ENCODE measurements around the gene TLR4.
A peak's percentile ranks its signal among the peaks of the same experiment; 100 is the strongest.

The TLR4 gene

GRCh38 chr9:117679416-117679815, 24.8 kb upstream of the TLR4 start:
- Histone ChIP-seq H3K79me2 (ENCODE audit: insufficient read depth, low read length) (no peaks in the 10 kb centered on the region), H3K9me2 (replicated peaks; ENCODE audit: insufficient read depth, low read length) (no peaks in the 10 kb centered on the region), H3K36me3 (ENCODE audit: low read length) (no peaks in the 10 kb centered on the region), H3K9me3 (ENCODE audit: insufficient read depth, low read length) (no peaks in the 10 kb centered on the region), H3K9ac (ENCODE audit: low read length) (no peak overlapping the region), H3K4me2 (ENCODE audit: low read depth, low read length, poor library complexity, severe bottlenecking) (peak overlapping the region; percentile 16), H3F3A (ENCODE audit: insufficient read depth) (no peaks in the 10 kb centered on the region), H2AFZ (ENCODE audit: low read depth, low read length, severe bottlenecking) (peak overlapping the region; percentile 41), H3K27me3 (ENCODE audit: low read length) (no peaks in the 10 kb centered on the region), H3K27ac (ENCODE audit: low read depth, low read length) (no peak overlapping the region), H3K4me3 (ENCODE audit: insufficient read depth, low read length, poor library complexity, severe bottlenecking) (no peak overlapping the region), H4K20me1 (ENCODE audit: low read depth, low read length) (no peaks in the 10 kb centered on the region)
- no peak for TF ChIP-seq CTCF (IDR thresholded peaks at IDR 0.05; ENCODE audit: insufficient read depth, low read length, poor library complexity, severe bottlenecking)

DNA sequence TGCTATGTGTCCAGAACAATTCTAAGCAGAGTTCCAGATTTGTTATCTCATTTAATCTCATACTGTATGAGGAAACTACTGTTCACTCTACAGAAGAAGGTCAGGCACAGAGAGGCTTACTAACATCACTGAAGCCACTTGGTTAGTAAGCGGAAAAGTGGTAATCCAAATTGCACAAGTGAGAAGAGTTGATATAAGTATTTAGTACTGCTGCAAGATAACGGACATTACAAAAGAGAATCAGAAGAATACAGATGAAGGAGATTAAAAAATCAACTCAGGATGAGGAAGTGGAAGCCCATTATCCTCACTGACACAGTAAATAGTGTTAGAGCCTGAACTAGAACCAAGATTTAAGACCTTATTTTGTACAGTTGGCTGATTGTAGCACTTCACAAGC, 22.3 kb upstream of the TLR4 start:
- H3K79me2 ChIP-seq (ENCODE audit: insufficient read depth, low read length) = no peaks in the 10 kb centered on the region
- H4K20me1 ChIP-seq (ENCODE audit: low read depth, low read length) = no peaks in the 10 kb centered on the region
- no peak overlapping the region for H3K4me3 ChIP-seq (ENCODE audit: insufficient read depth, low read length, poor library complexity, severe bottlenecking)
- no peak overlapping the region for H2AFZ ChIP-seq (ENCODE audit: low read depth, low read length, severe bottlenecking)
- H3K9ac ChIP-seq (ENCODE audit: low read length) = no peak overlapping the region
- H3F3A ChIP-seq (ENCODE audit: insufficient read depth) = no peaks in the 10 kb centered on the region
- H3K9me2 ChIP-seq (replicated peaks; ENCODE audit: insufficient read depth, low read length) = no peaks in the 10 kb centered on the region
- no peaks in the 10 kb centered on the region for H3K36me3 ChIP-seq (ENCODE audit: low read length)
- no peaks in the 10 kb centered on the region for H3K9me3 ChIP-seq (ENCODE audit: insufficient read depth, low read length)
- H3K27me3 ChIP-seq (ENCODE audit: low read length) = no peaks in the 10 kb centered on the region
- TF ChIP-seq CTCF (IDR thresholded peaks at IDR 0.05; ENCODE audit: insufficient read depth, low read length, poor library complexity, severe bottlenecking) (no peak), EZH2phosphoT487 (conservative IDR thresholded peaks at IDR 0.05; ENCODE audit: low read length) (no peak)
- no peak overlapping the region for H3K27ac ChIP-seq (ENCODE audit: low read depth, low read length)
- H3K4me2 ChIP-seq (ENCODE audit: low read depth, low read length, poor library complexity, severe bottlenecking) = no peak overlapping the region

DNA sequence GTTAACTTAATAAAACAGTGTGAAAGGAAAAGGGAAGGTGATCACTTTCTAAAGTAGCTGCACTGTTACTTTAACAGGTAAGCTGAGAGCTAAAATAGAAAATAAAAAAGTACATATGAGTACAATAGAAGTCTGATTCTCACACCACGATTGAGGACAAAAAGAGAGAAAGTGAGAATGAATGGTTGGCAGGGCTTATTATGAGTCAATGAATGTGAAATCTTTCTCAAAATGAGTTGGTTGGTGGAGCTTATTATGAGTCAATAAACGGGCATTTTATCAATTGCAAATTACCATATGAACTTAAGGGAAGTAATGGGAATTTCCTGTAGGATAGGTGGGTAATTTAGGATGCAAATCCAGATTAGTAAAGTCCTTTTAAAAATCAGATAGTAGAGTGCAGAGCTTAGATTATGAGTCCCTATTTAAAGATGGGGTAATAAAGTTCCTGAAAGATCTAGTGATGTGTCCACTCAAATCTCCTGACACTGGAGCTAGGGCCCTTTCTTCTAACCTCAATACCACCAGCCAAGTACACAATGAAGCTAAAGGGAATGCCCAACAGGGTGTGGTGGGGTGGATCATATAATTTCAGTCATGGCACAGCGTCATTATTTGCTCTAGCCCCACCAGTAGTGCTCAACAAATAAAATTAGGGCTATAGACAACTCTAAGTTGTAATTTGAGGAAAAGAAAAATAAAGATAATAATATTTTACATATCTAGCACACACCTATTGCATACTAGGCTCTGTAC, 21.1 kb upstream of the TLR4 start:
- Histone ChIP-seq H4K20me1 (ENCODE audit: low read depth, low read length) (no peaks in the 10 kb centered on the region), H3K36me3 (ENCODE audit: low read length) (no peaks in the 10 kb centered on the region), H3K9ac (ENCODE audit: low read length) (no peak overlapping the region), H2AFZ (ENCODE audit: low read depth, low read length, severe bottlenecking) (no peak overlapping the region), H3K9me3 (ENCODE audit: insufficient read depth, low read length) (no peaks in the 10 kb centered on the region), H3K4me2 (ENCODE audit: low read depth, low read length, poor library complexity, severe bottlenecking) (no peak overlapping the region), H3K27me3 (ENCODE audit: low read length) (no peaks in the 10 kb centered on the region), H3K9me2 (replicated peaks; ENCODE audit: insufficient read depth, low read length) (no peaks in the 10 kb centered on the region), H3K4me3 (ENCODE audit: insufficient read depth, low read length, poor library complexity, severe bottlenecking) (no peak overlapping the region), H3K27ac (ENCODE audit: low read depth, low read length) (no peak overlapping the region), H3K79me2 (ENCODE audit: insufficient read depth, low read length) (no peaks in the 10 kb centered on the region), H3F3A (ENCODE audit: insufficient read depth) (no peaks in the 10 kb centered on the region)
- TF ChIP-seq CTCF (IDR thresholded peaks at IDR 0.05; ENCODE audit: insufficient read depth, low read length, poor library complexity, severe bottlenecking) = no peak
- no peak for TF ChIP-seq EZH2phosphoT487 (conservative IDR thresholded peaks at IDR 0.05; ENCODE audit: low read length)
